HEK293 (cell line): ENCODE measurements around the gene TRAPPC2.

ENCODE experiments used
- TCF7L2 ChIP-seq: IDR thresholded peaks from 2 replicates; pipeline ENCODE4 v1.6.1; 2011; ENCODE audit warnings: low read depth, mild to moderate bottlenecking, inconsistent platforms, low read length, moderate library complexity, borderline replicate concordance
- TF ChIP-seq, protein P1 (sequence below): fragments of 450-650 bp; formaldehyde crosslinking; IDR thresholded peaks from 2 replicates; pipeline ENCODE4 v1.5.1; 2016; ENCODE audit warnings: missing biosample characterization, missing genetic modification characterization, low read depth
- TF ChIP-seq, protein P2 (sequence below): fragments of 450-650 bp; formaldehyde crosslinking; IDR thresholded peaks from 2 replicates; pipeline ENCODE4 v1.5.1; 2017; ENCODE audit warnings: missing biosample characterization, mild to moderate bottlenecking, missing genetic modification characterization, moderate library complexity
- TF ChIP-seq, protein P3 (sequence below): fragments of 450-650 bp; formaldehyde crosslinking; IDR thresholded peaks from 2 replicates; pipeline ENCODE4 v1.5.1; 2016; ENCODE audit warnings: missing biosample characterization, missing genetic modification characterization

DNA sequence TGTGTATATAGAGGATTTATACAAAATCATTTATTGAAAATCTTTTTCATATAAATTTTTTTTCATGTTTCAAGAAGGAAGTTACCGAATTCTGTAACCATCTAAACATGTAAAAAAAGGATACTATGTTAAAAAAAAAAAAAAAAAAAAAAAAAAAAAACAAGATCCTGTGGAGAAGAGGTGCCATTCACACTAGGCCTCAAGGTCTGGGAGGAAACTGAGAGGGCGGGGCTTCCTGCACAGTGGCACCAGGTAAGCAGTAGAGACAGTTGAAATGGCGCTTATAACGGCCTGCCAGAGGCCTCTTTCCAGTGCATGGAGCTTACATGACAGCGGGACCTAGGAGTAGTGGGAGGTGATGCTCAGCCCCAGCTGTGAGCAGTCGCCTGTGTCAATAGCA is 17.5 kb downstream of the TRAPPC2 start:
- TF ChIP-seq, protein P1, sequence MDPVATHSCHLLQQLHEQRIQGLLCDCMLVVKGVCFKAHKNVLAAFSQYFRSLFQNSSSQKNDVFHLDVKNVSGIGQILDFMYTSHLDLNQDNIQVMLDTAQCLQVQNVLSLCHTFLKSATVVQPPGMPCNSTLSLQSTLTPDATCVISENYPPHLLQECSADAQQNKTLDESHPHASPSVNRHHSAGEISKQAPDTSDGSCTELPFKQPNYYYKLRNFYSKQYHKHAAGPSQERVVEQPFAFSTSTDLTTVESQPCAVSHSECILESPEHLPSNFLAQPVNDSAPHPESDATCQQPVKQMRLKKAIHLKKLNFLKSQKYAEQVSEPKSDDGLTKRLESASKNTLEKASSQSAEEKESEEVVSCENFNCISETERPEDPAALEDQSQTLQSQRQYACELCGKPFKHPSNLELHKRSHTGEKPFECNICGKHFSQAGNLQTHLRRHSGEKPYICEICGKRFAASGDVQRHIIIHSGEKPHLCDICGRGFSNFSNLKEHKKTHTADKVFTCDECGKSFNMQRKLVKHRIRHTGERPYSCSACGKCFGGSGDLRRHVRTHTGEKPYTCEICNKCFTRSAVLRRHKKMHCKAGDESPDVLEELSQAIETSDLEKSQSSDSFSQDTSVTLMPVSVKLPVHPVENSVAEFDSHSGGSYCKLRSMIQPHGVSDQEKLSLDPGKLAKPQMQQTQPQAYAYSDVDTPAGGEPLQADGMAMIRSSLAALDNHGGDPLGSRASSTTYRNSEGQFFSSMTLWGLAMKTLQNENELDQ (tag by site-specific recombination), result no peak
- TF ChIP-seq, protein P2, sequence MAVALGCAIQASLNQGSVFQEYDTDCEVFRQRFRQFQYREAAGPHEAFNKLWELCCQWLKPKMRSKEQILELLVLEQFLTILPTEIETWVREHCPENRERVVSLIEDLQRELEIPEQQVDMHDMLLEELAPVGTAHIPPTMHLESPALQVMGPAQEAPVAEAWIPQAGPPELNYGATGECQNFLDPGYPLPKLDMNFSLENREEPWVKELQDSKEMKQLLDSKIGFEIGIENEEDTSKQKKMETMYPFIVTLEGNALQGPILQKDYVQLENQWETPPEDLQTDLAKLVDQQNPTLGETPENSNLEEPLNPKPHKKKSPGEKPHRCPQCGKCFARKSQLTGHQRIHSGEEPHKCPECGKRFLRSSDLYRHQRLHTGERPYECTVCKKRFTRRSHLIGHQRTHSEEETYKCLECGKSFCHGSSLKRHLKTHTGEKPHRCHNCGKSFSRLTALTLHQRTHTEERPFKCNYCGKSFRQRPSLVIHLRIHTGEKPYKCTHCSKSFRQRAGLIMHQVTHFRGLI (tag by site-specific recombination), result no peak
- TF ChIP-seq, protein P3, sequence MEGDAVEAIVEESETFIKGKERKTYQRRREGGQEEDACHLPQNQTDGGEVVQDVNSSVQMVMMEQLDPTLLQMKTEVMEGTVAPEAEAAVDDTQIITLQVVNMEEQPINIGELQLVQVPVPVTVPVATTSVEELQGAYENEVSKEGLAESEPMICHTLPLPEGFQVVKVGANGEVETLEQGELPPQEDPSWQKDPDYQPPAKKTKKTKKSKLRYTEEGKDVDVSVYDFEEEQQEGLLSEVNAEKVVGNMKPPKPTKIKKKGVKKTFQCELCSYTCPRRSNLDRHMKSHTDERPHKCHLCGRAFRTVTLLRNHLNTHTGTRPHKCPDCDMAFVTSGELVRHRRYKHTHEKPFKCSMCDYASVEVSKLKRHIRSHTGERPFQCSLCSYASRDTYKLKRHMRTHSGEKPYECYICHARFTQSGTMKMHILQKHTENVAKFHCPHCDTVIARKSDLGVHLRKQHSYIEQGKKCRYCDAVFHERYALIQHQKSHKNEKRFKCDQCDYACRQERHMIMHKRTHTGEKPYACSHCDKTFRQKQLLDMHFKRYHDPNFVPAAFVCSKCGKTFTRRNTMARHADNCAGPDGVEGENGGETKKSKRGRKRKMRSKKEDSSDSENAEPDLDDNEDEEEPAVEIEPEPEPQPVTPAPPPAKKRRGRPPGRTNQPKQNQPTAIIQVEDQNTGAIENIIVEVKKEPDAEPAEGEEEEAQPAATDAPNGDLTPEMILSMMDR, result no peak
- TF ChIP-seq TCF7L2, result no peak
